Measurements from ENCODE around the gene RIMS4.
A peak's percentile ranks its signal among the peaks of the same experiment; 100 is the strongest.

Gene RIMS4

GRCh38 chr20:44810391-44811149 lies at the start of gene RIMS4:
RIMS4 (minus strand) TSS chr20:44810546; CDS start chr20:44810271, 275 bp downstream.
- no peak for DNase-seq

- DNase-seq: no peak
These were observed 48.4 kb upstream of the RIMS4 start for GRCh38 chr20:44858606-44859360.

GRCh38 chr20:44856856-44857448 lies 46.6 kb upstream of the RIMS4 start:
- DNase-seq: no peak

GRCh38 chr20:44856442-44856841 lies 46.1 kb upstream of the RIMS4 start:
- DNase-seq: no peak

GRCh38 chr20:44851545-44851944 lies 41.2 kb upstream of the RIMS4 start:
- DNase-seq: no peak

GRCh38 chr20:44850837-44851236 lies 40.5 kb upstream of the RIMS4 start:
- no peak for DNase-seq

- DNase-seq: no peak
These were observed 39.9 kb upstream of the RIMS4 start for GRCh38 chr20:44850272-44850671.

- DNase-seq: no peak
These were observed 39.4 kb upstream of the RIMS4 start for GRCh38 chr20:44849703-44850102.

GRCh38 chr20:44848254-44849015 lies 38.1 kb upstream of the RIMS4 start:
- no peak for DNase-seq

GRCh38 chr20:44843876-44844275 lies 33.5 kb upstream of the RIMS4 start:
- no peak for DNase-seq

GRCh38 chr20:44841955-44842354 lies 31.6 kb upstream of the RIMS4 start:
- DNase-seq: no peak

GRCh38 chr20:44840826-44841225 lies 30.5 kb upstream of the RIMS4 start:
- no peak for DNase-seq

GRCh38 chr20:44839481-44839880 lies 29.1 kb upstream of the RIMS4 start:
- DNase-seq: no peak

- DNase-seq: no peak
These were observed 28.2 kb upstream of the RIMS4 start for GRCh38 chr20:44838521-44838920.

GRCh38 chr20:44837946-44838345 lies 27.6 kb upstream of the RIMS4 start:
- DNase-seq: no peak

GRCh38 chr20:44836601-44837120 lies 26.3 kb upstream of the RIMS4 start:
- no peak for DNase-seq

- no peak for DNase-seq
These were observed 25.4 kb upstream of the RIMS4 start for GRCh38 chr20:44835661-44836221.

GRCh38 chr20:44835116-44835515 lies 24.8 kb upstream of the RIMS4 start:
- no peak for DNase-seq

GRCh38 chr20:44834693-44835092 lies 24.3 kb upstream of the RIMS4 start:
- DNase-seq: no peak

- DNase-seq: no peak
These were observed 23.1 kb upstream of the RIMS4 start for GRCh38 chr20:44833437-44833836.

GRCh38 chr20:44832724-44833123 lies 22.4 kb upstream of the RIMS4 start:
- peak; percentile 38 for DNase-seq

GRCh38 chr20:44830995-44831394 lies 20.6 kb upstream of the RIMS4 start:
- DNase-seq: no peak

GRCh38 chr20:44830523-44830922 lies 20.2 kb upstream of the RIMS4 start:
- no peak for DNase-seq
